HEK293T (cell line): ENCODE data around the gene DMRTC2.

Source experiments
- BHLHE40 ChIP-seq: fragments of 450-650 bp; IDR thresholded peaks from 2 replicates; pipeline ENCODE4 v1.6.1; 2016; ENCODE audit warnings: mild to moderate bottlenecking, moderate library complexity, borderline replicate concordance
- ELF4 ChIP-seq: fragments of 450-650 bp; IDR thresholded peaks from 2 replicates; pipeline ENCODE4 v1.6.1; 2017; ENCODE audit warnings: antibody characterized with exemption
- FOXA1 ChIP-seq: fragments of 450-650 bp; IDR thresholded peaks from 2 replicates; pipeline ENCODE4 v1.6.1; 2016; ENCODE audit warnings: mild to moderate bottlenecking
- FOXM1 ChIP-seq: fragments of 450-650 bp; IDR thresholded peaks from 2 replicates; pipeline ENCODE4 v1.6.1; 2017; ENCODE audit warnings: mild to moderate bottlenecking, borderline replicate concordance
- LEF1 ChIP-seq: fragments of 450-650 bp; IDR thresholded peaks from 2 replicates; pipeline ENCODE4 v1.6.1; 2017; ENCODE audit warnings: mild to moderate bottlenecking, borderline replicate concordance
- SP1 ChIP-seq: fragments of 450-650 bp; IDR thresholded peaks from 2 replicates; pipeline ENCODE4 v1.6.1; 2017
- SUZ12 ChIP-seq: fragments of 450-650 bp; IDR thresholded peaks from 2 replicates; pipeline ENCODE4 v1.6.1; 2016; ENCODE audit warnings: mild to moderate bottlenecking
- TARDBP ChIP-seq: fragments of 450-650 bp; IDR thresholded peaks from 2 replicates; pipeline ENCODE4 v1.6.1; 2016

- TF ChIP-seq SP1: no peak
- TF ChIP-seq FOXA1: no peak
- no peak for TF ChIP-seq SUZ12
- no peak for TF ChIP-seq ELF4
- TF ChIP-seq TARDBP: no peak
- TF ChIP-seq BHLHE40: no peak
- TF ChIP-seq LEF1: no peak
- no peak for TF ChIP-seq FOXM1
These were observed 25.6 kb downstream of the DMRTC2 start for GRCh38 chr19:41870401-41870873.
